ENCODE data around the gene CTSK.
"Not testable (repeated sequence)": the region's sequence is repeated elsewhere in the genome, so short reads cannot be mapped to it uniquely, and the experiment has no call there.

The CTSK gene

DNA sequence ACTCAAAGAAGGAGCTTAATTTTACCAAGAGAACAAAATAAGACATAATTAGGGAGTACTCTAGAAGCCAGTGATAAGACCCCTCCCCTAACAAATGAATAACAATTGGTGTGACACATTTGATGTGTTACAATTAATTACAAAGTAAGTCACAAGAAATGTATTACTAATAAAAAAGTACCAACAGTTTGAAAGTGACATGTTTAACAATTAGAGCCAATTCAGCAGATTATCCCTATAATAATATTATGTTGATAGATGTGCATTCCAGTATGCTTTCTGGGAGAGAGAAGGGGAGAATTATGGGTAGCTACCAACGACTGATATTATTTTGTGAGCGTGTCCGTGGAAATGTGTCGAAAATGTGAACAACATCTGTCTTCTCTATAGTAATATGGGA lies 19.1 kb downstream of the CTSK start:
- no peak overlapping the region for H3K4me3 ChIP-seq (ENCODE audit: low read depth, low read length)

GRCh38 chr1:150787455-150787854 lies 20.6 kb downstream of the CTSK start:
- TF ChIP-seq, protein P1, sequence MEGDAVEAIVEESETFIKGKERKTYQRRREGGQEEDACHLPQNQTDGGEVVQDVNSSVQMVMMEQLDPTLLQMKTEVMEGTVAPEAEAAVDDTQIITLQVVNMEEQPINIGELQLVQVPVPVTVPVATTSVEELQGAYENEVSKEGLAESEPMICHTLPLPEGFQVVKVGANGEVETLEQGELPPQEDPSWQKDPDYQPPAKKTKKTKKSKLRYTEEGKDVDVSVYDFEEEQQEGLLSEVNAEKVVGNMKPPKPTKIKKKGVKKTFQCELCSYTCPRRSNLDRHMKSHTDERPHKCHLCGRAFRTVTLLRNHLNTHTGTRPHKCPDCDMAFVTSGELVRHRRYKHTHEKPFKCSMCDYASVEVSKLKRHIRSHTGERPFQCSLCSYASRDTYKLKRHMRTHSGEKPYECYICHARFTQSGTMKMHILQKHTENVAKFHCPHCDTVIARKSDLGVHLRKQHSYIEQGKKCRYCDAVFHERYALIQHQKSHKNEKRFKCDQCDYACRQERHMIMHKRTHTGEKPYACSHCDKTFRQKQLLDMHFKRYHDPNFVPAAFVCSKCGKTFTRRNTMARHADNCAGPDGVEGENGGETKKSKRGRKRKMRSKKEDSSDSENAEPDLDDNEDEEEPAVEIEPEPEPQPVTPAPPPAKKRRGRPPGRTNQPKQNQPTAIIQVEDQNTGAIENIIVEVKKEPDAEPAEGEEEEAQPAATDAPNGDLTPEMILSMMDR (IDR thresholded peaks at IDR 0.05; ENCODE audit: borderline replicate concordance, insufficient read depth, low read depth, low read length), result no peak
- no peak overlapping the region for H3K4me3 ChIP-seq (ENCODE audit: low read depth, low read length)

More for the DNA sequence above, 19.1 kb downstream of the CTSK start:
- TF ChIP-seq, protein P1 (IDR thresholded peaks at IDR 0.05; ENCODE audit: borderline replicate concordance, insufficient read depth, low read depth, low read length), result no peak

DNA sequence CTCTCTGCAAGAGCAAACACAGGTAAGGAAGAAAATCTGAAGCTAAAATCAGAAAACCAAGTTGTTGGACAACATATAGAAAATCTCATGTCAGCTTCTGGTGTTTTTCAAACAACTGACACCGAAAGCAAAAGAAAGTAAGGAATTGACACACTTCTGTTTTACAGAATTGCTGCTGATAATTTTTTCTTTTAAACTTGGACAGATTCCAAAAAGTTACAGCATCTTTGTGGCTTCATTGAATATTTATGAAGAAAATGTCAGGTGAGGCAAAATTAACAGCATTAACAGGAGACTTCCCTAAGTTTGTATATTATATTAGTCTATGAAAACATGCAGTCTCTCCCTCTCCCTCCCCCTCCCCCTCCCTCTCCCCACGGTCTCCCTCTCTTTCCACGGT lies 27.6 kb downstream of the CTSK start:
- TF ChIP-seq, protein P1 (IDR thresholded peaks at IDR 0.05; ENCODE audit: borderline replicate concordance, insufficient read depth, low read depth, low read length), result no peak

GRCh38 chr1:150778409-150778808 lies 29.7 kb downstream of the CTSK start:
- TF ChIP-seq, protein P1 (IDR thresholded peaks at IDR 0.05; ENCODE audit: borderline replicate concordance, insufficient read depth, low read depth, low read length), result no peak
- no peak overlapping the region for H3K4me3 ChIP-seq (ENCODE audit: low read depth, low read length)

More for the DNA sequence above, 27.6 kb downstream of the CTSK start:
- no peak overlapping the region for H3K4me3 ChIP-seq (ENCODE audit: low read depth, low read length)

- TF ChIP-seq, protein P1 (IDR thresholded peaks at IDR 0.05; ENCODE audit: borderline replicate concordance, insufficient read depth, low read depth, low read length), result no peak
Measured at GRCh38 chr1:150777544-150777943, 30.5 kb downstream of the CTSK start.

GRCh38 chr1:150775931-150776505 lies 32.0 kb downstream of the CTSK start:
- H3K4me3 ChIP-seq (ENCODE audit: low read depth, low read length), result not testable (repeated sequence)

More at GRCh38 chr1:150777544-150777943, 30.5 kb downstream of the CTSK start:
- H3K4me3 ChIP-seq (ENCODE audit: low read depth, low read length), result no peak overlapping the region

DNA sequence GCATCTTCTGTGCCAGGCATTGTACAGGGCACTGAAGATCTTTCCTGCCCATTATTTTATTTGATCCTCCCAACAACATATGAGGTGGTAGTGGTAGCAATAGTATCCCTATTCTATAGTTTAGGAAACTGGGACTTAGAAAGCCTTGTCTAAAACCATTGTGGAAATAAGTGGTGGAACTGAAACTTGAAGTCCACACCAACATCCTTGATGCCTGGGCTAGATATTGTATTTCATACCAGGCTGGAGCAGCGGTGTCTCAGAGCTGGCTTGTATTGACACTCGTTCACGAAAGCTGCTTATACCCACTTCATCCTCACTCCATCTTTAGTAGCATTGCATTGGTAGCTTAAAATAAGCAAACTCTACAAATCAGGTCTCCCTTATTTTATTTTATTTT lies 32.8 kb downstream of the CTSK start:
- no peak overlapping the region for H3K4me3 ChIP-seq (ENCODE audit: low read depth, low read length)
- TF ChIP-seq, protein P1 (IDR thresholded peaks at IDR 0.05; ENCODE audit: borderline replicate concordance, insufficient read depth, low read depth, low read length), result no peak
